ENCODE data around the gene FNDC7. TPM values are rescaled to one million over a fixed set of nuclear protein-coding genes. Genes with fewer than 3 reads are reported as not detected.
"Not testable (repeated sequence)": the region's sequence is repeated elsewhere in the genome, so short reads cannot be mapped to it uniquely, and the experiment has no call there.

Gene FNDC7, protein sequence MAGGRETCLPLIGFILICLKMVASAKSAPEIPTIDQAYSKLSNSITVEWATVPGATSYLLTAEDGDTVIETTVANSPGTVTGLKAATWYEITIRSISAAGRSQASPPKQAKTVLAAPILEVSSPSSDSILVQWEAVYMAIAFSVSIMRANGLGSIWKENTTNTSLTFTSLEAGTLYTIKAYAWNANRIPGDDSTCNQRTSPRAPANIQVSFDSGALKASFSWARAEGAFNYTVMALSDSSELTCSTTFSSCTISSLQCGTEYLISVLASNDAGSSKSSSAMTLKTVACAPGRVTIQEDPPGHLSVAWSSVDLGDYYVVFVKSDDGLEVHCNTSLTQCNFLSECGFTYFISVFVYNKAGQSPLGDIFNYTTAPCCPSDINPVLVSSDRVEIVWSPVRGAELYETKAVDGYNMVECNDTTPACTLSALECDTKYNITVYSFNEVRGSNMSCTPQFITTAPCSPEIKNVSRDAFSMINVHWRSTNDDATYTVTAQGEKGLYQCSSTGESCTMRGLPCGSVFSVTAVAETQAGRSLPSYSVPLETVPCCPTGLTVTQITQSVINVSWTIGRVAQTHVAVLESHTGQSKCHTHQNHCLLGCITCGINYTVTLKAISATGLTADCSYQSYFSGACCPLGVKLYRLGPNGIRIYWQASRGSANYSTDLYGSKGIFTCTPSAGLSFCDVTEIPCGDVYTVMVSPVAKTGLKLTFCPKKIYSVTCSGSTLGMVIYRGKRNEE
- polyA plus RNA-seq, result not detected

DNA sequence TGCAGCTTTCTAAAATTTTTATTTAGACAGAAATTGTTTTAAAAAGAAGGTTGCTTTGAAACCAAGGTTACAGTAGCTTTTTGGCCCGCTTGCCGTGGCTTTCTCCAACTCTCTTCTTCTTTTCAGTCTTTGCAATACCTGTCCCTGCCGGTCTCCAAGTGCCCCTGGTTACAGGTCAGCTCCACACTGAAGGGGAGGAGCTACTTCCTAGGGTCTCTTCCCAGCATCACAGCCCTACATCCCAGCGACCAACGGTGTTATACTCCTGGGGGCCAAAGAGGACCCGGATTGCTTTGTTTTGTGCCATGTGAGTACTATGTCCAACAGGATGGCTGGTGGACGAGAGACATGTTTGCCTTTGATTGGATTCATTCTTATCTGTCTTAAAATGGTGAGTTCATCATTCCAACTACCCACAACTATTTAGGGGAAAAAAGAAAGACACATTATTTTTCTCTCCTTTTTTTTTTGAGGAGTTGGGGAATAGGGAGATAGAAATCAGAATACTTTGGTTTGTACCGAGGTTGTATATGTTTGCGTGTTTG lies at the start of gene FNDC7:
FNDC7 (plus strand) TSS at position 303 of the 545 bp plus-strand sequence; CDS start at position 329, 26 bp downstream.
- H3K9me3 ChIP-seq (ENCODE audit: control insufficient read depth in 2 of 2, insufficient read depth in 1 of 2, low read depth in 1 of 2, low read length in 1 of 2), result no peaks in the 10 kb centered on the region
- 51% methylated on average over 9 of the region's 9 CpGs for WGBS, 2 donors
- peaks cover 0 to under 1% of the 10 kb centered on the region in 2 donors for H3K4me1 ChIP-seq (ENCODE audit: control insufficient read depth in 2 of 2, insufficient read depth in 2 of 2, low read length in 1 of 2)
- H3K4me3 ChIP-seq (ENCODE audit: low read depth in 1 of 2, low read length in 2 of 2), result no peak within 1 kb of the TSS
- no peaks in the 10 kb centered on the region for H3K36me3 ChIP-seq (ENCODE audit: control insufficient read depth in 2 of 2, insufficient read depth in 2 of 2, low read length in 1 of 2)
- H3K27me3 ChIP-seq (ENCODE audit: control insufficient read depth in 1 of 2, insufficient read depth in 2 of 2, low read length in 2 of 2), result no peaks in the 10 kb centered on the region
- no peak within 1 kb of the TSS for H3K27ac ChIP-seq (ENCODE audit: low read depth in 2 of 2, low read length in 1 of 2)

GRCh38 chr1:108663074-108663473 lies 49.6 kb upstream of the FNDC7 start:
- H3K4me1 ChIP-seq (ENCODE audit: control insufficient read depth in 2 of 2, insufficient read depth in 2 of 2, low read length in 1 of 2), result peaks cover 2 to 5% of the 10 kb centered on the region in 2 donors
- no peak overlapping the region for H3K27ac ChIP-seq (ENCODE audit: low read depth in 2 of 2, low read length in 1 of 2)
- WGBS, 2 donors, result 81 to 84% methylated on average over 2 of the region's 2 CpGs
- no peaks in the 10 kb centered on the region for H3K9me3 ChIP-seq (ENCODE audit: control insufficient read depth in 2 of 2, insufficient read depth in 1 of 2, low read depth in 1 of 2, low read length in 1 of 2)
- no peaks in the 10 kb centered on the region for H3K27me3 ChIP-seq (ENCODE audit: control insufficient read depth in 1 of 2, insufficient read depth in 2 of 2, low read length in 2 of 2)
- no peaks in the 10 kb centered on the region for H3K36me3 ChIP-seq (ENCODE audit: control insufficient read depth in 2 of 2, insufficient read depth in 2 of 2, low read length in 1 of 2)
- H3K4me3 ChIP-seq (ENCODE audit: low read depth in 1 of 2, low read length in 2 of 2), result no peak overlapping the region

DNA sequence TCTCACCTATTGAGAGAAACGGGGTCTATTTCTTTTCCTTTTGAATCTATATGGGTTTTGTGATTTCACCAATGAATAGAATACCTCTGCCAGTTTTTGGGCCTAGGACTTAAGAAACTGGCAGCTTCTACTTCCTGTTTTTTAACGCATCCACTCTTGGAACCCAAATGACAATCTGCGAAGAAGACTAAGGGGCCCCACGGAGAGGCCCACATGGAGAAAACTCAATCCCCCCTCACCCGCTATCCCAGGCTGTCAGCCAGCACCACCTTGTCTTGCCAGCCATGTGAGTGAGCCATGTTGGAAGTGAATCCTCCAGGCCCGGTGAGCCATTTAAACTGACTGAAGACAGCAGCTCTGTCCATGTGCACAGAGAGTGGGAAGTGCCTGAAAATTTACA lies 48.2 kb upstream of the FNDC7 start:
- Histone ChIP-seq H3K9me3 (ENCODE audit: control insufficient read depth in 2 of 2, insufficient read depth in 1 of 2, low read depth in 1 of 2, low read length in 1 of 2) (no peaks in the 10 kb centered on the region), H3K4me3 (ENCODE audit: low read depth in 1 of 2, low read length in 2 of 2) (no peak overlapping the region), H3K27ac (ENCODE audit: low read depth in 2 of 2, low read length in 1 of 2) (no peak overlapping the region), H3K27me3 (ENCODE audit: control insufficient read depth in 1 of 2, insufficient read depth in 2 of 2, low read length in 2 of 2) (no peaks in the 10 kb centered on the region), H3K4me1 (ENCODE audit: control insufficient read depth in 2 of 2, insufficient read depth in 2 of 2, low read length in 1 of 2) (peaks cover 2 to 5% of the 10 kb centered on the region in 2 donors), H3K36me3 (ENCODE audit: control insufficient read depth in 2 of 2, insufficient read depth in 2 of 2, low read length in 1 of 2) (no peaks in the 10 kb centered on the region)
- 85 to 86% methylated on average over 6 of the region's 6 CpGs for WGBS, 2 donors

DNA sequence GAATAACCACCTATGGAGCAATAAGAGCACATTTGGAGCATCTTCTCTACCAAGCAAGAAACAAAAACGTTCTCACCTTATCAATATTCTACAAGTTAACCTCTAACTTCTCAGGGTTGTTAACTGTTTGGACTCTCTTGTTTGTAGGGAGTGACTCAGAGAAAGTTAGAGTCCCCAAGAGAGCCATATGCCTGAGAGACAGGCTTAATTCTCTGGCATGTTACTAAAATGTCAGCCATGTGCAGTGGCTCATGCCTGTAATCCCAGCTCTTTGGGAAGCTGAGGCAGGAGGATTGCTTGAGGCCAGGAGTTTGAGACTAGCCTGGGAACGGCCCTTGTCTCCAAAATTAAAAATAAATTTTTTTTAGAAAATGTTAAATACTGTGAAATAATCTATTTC lies 47.6 kb upstream of the FNDC7 start:
- Histone ChIP-seq H3K27me3 (ENCODE audit: control insufficient read depth in 1 of 2, insufficient read depth in 2 of 2, low read length in 2 of 2) (no peaks in the 10 kb centered on the region), H3K4me3 (ENCODE audit: low read depth in 1 of 2, low read length in 2 of 2) (no peak overlapping the region), H3K36me3 (ENCODE audit: control insufficient read depth in 2 of 2, insufficient read depth in 2 of 2, low read length in 1 of 2) (no peaks in the 10 kb centered on the region), H3K27ac (ENCODE audit: low read depth in 2 of 2, low read length in 1 of 2) (no peak overlapping the region), H3K9me3 (ENCODE audit: control insufficient read depth in 2 of 2, insufficient read depth in 1 of 2, low read depth in 1 of 2, low read length in 1 of 2) (no peaks in the 10 kb centered on the region), H3K4me1 (ENCODE audit: control insufficient read depth in 2 of 2, insufficient read depth in 2 of 2, low read length in 1 of 2) (peaks cover 2 to 5% of the 10 kb centered on the region in 2 donors)
- whole genome bisulfite sequencing, 2 donors, result 71 to 81% methylated on average over 2 of the region's 2 CpGs

GRCh38 chr1:108665771-108666170 lies 46.9 kb upstream of the FNDC7 start:
- Histone ChIP-seq H3K36me3 (ENCODE audit: control insufficient read depth in 2 of 2, insufficient read depth in 2 of 2, low read length in 1 of 2) (no peaks in the 10 kb centered on the region), H3K9me3 (ENCODE audit: control insufficient read depth in 2 of 2, insufficient read depth in 1 of 2, low read depth in 1 of 2, low read length in 1 of 2) (no peaks in the 10 kb centered on the region), H3K27me3 (ENCODE audit: control insufficient read depth in 1 of 2, insufficient read depth in 2 of 2, low read length in 2 of 2) (no peaks in the 10 kb centered on the region), H3K4me1 (ENCODE audit: control insufficient read depth in 2 of 2, insufficient read depth in 2 of 2, low read length in 1 of 2) (peaks cover 2 to 5% of the 10 kb centered on the region in 2 donors), H3K4me3 (ENCODE audit: low read depth in 1 of 2, low read length in 2 of 2) (no peak overlapping the region), H3K27ac (ENCODE audit: low read depth in 2 of 2, low read length in 1 of 2) (no peak overlapping the region)
- WGBS, 2 donors, result 69 to 81% methylated on average over 1 of the region's 1 CpG

GRCh38 chr1:108667422-108667821 lies 45.3 kb upstream of the FNDC7 start:
- not testable (repeated sequence) for H3K27me3 ChIP-seq (ENCODE audit: control insufficient read depth in 1 of 2, insufficient read depth in 2 of 2, low read length in 2 of 2); H3K4me3 ChIP-seq (ENCODE audit: low read depth in 1 of 2, low read length in 2 of 2); H3K27ac ChIP-seq (ENCODE audit: low read depth in 2 of 2, low read length in 1 of 2); H3K36me3 ChIP-seq (ENCODE audit: control insufficient read depth in 2 of 2, insufficient read depth in 2 of 2, low read length in 1 of 2); H3K9me3 ChIP-seq (ENCODE audit: control insufficient read depth in 2 of 2, insufficient read depth in 1 of 2, low read depth in 1 of 2, low read length in 1 of 2); H3K4me1 ChIP-seq (ENCODE audit: control insufficient read depth in 2 of 2, insufficient read depth in 2 of 2, low read length in 1 of 2)
- WGBS, 2 donors, result 95 to 99% methylated on average over 18 to 28 of the region's 28 CpGs

- Histone ChIP-seq H3K27me3 (ENCODE audit: control insufficient read depth in 1 of 2, insufficient read depth in 2 of 2, low read length in 2 of 2) (no peaks in the 10 kb centered on the region), H3K36me3 (ENCODE audit: control insufficient read depth in 2 of 2, insufficient read depth in 2 of 2, low read length in 1 of 2) (no peaks in the 10 kb centered on the region), H3K27ac (ENCODE audit: low read depth in 2 of 2, low read length in 1 of 2) (no peak overlapping the region), H3K4me3 (ENCODE audit: low read depth in 1 of 2, low read length in 2 of 2) (no peak overlapping the region), H3K9me3 (ENCODE audit: control insufficient read depth in 2 of 2, insufficient read depth in 1 of 2, low read depth in 1 of 2, low read length in 1 of 2) (no peaks in the 10 kb centered on the region), H3K4me1 (ENCODE audit: control insufficient read depth in 2 of 2, insufficient read depth in 2 of 2, low read length in 1 of 2) (no peaks in the 10 kb centered on the region)
These were observed 43.9 kb upstream of the FNDC7 start for GRCh38 chr1:108668777-108669176.

GRCh38 chr1:108669679-108670078 lies 43.0 kb upstream of the FNDC7 start:
- H3K4me3 ChIP-seq (ENCODE audit: low read depth in 1 of 2, low read length in 2 of 2), result no peak overlapping the region
- H3K27ac ChIP-seq (ENCODE audit: low read depth in 2 of 2, low read length in 1 of 2), result no peak overlapping the region
- H3K4me1 ChIP-seq (ENCODE audit: control insufficient read depth in 2 of 2, insufficient read depth in 2 of 2, low read length in 1 of 2), result no peaks in the 10 kb centered on the region
- H3K36me3 ChIP-seq (ENCODE audit: control insufficient read depth in 2 of 2, insufficient read depth in 2 of 2, low read length in 1 of 2), result no peaks in the 10 kb centered on the region
- H3K9me3 ChIP-seq (ENCODE audit: control insufficient read depth in 2 of 2, insufficient read depth in 1 of 2, low read depth in 1 of 2, low read length in 1 of 2), result no peaks in the 10 kb centered on the region
- no peaks in the 10 kb centered on the region for H3K27me3 ChIP-seq (ENCODE audit: control insufficient read depth in 1 of 2, insufficient read depth in 2 of 2, low read length in 2 of 2)
- WGBS, 2 donors, result 68 to 71% methylated on average over 7 of the region's 7 CpGs

DNA sequence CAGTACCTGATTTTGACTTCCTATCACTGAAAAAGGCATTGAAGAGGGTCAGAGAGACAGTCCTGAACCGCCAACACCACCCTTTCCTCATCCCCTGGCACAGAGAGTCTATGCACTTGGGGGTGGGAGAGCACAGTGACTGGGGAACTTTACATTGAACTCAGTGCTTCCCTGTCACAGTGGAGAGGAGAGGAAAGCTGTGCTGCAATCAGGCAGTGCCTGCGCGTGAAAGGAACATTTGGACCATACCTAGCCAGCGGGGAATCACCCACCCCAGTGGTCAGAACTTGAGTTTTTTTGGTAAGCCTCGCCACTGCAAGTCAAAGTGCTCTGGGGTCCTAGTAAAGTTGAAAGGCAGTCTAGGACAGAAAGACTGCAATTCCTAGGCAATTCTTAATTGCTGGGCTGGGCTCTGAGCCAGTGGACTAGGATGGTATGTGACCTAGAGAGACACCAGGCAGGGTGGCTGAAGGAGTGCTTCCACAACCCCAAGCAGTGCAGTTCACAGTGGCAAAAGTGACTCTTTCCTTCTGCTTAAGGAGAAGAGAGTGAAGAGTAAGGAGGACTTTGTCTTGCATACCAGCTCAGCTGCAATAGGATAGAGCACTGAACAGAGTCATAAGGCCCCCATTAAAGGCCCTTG lies 42.5 kb upstream of the FNDC7 start:
- Histone ChIP-seq H3K27ac (ENCODE audit: low read depth in 2 of 2, low read length in 1 of 2) (no peak overlapping the region), H3K4me1 (ENCODE audit: control insufficient read depth in 2 of 2, insufficient read depth in 2 of 2, low read length in 1 of 2) (no peaks in the 10 kb centered on the region), H3K27me3 (ENCODE audit: control insufficient read depth in 1 of 2, insufficient read depth in 2 of 2, low read length in 2 of 2) (no peaks in the 10 kb centered on the region), H3K9me3 (ENCODE audit: control insufficient read depth in 2 of 2, insufficient read depth in 1 of 2, low read depth in 1 of 2, low read length in 1 of 2) (no peaks in the 10 kb centered on the region), H3K36me3 (ENCODE audit: control insufficient read depth in 2 of 2, insufficient read depth in 2 of 2, low read length in 1 of 2) (no peaks in the 10 kb centered on the region), H3K4me3 (ENCODE audit: low read depth in 1 of 2, low read length in 2 of 2) (no peak overlapping the region)
- 89 to 91% methylated on average over 5 of the region's 5 CpGs for WGBS, 2 donors

Data from esophagus (tissue), 2 donors.